ENCODE data around the gene CCDC78. TPM values are rescaled to one million over a fixed set of nuclear protein-coding genes. Genes with fewer than 3 reads are reported as not detected.

CCDC78 gene
- polyA plus RNA-seq, 1 experiment, result 2.4 TPM

DNA sequence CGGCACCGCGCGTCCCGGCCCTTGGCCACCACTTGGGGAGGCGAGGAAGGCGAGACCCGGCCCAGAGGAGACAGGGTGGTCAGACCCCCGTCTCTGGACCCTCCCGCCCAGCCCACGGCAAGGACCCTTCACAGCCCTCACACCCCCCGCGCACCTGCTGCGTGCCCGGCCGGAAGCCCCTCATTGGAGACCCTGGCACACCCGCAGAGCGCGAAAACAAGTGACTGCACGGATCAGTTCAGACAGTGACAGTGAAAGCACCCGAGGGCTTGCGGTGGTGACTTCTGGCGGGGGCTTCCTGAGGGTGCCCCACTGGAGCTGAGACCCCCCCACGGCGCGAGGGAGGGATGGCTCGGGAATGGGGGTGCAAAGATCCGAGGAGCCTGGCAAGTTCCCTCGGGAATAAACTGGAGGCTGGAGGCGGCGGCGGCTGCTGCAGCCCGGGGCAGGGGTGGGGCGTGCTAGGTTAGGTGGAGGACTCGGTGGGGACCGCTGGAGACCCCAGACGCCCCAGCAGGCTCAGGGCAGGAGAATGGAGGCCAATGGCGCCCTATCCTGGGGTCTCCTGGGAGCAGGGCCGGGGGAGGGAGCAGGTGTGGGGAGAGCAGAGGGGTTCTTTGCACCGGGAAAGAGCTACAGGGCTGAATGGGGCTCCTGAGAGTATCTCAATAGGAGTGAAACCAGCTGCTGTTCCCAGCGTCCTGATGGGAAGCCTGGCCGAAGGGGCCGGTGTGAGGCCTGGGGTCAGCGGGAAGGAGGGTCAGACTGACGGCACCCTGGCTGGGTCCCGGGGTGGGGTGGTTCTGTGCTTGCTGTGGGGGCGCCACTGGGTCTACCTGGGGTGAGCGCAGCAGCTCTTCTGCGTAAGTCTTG, 19.8 kb downstream of the CCDC78 start:
- peaks cover 37% of the 10 kb centered on the region for H3K27me3 ChIP-seq (ENCODE audit: control insufficient read depth, insufficient read depth, low read length)
- TF ChIP-seq, protein P1, sequence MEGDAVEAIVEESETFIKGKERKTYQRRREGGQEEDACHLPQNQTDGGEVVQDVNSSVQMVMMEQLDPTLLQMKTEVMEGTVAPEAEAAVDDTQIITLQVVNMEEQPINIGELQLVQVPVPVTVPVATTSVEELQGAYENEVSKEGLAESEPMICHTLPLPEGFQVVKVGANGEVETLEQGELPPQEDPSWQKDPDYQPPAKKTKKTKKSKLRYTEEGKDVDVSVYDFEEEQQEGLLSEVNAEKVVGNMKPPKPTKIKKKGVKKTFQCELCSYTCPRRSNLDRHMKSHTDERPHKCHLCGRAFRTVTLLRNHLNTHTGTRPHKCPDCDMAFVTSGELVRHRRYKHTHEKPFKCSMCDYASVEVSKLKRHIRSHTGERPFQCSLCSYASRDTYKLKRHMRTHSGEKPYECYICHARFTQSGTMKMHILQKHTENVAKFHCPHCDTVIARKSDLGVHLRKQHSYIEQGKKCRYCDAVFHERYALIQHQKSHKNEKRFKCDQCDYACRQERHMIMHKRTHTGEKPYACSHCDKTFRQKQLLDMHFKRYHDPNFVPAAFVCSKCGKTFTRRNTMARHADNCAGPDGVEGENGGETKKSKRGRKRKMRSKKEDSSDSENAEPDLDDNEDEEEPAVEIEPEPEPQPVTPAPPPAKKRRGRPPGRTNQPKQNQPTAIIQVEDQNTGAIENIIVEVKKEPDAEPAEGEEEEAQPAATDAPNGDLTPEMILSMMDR (IDR thresholded peaks at IDR 0.05; ENCODE audit: insufficient read depth, low read depth, low read length), result no peak
- ChIA-PET CTCF (interaction anchor here (0.8 to 5.2 kb wide), 3 partner anchors 9 to 349 kb away, joined by 4 to 47 read pairs (median 8); no protein-coding TSS in a partner anchor), POLR2A (no interaction called here)
- no peaks in the 10 kb centered on the region for H3K36me3 ChIP-seq (ENCODE audit: control insufficient read depth, insufficient read depth, low read length)
- H3K4me3 ChIP-seq (ENCODE audit: low read depth, low read length), result peak overlapping the region; percentile 5; the same call in 1 of the 2 replicates
- DNase-seq (ENCODE audit: low read depth), result no peak

DNA sequence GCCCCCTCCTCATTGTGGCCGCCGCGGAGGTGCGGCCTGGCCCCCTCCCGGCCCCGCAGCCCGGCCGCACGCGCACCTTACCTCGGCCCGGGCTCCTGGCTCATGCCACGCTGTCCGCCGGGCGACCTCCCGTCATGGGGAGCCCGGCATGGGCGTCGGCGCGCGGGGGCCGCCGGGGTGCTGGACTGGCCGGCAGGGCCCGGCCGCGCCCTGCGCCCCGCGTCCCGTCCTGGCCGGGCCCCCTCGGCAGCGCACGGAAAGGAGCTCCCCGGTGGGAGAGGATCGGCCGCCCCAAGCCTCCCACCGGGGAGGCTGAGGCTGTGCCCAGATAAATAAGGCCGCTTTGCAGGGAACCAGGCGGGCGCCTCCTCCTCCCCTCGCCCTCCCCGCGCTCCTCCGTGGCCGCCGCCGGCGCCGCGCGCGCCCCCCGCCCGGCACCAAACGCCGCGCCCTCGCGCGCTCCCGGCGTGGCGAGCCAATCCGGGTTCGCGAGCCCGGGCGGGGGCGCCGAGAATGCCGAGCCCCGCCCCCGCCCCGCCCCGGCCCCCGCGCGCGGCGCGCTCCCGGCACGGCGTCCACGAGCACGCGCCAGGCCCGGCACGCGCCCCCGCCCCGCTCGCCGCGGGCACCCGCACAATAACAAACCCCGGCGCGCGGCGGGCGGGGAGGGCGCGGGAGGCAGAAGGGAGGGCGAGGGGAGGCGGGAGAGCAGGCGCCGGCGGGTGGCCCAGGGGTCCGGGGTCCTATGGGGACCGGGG, 20.6 kb downstream of the CCDC78 start, which contains the start of gene FBXL16:
Gene FBXL16, minus strand, starts transcription at position 371 of the 758 bp plus-strand sequence. CDS start 8,396 bp downstream, outside the sequence.
- DNase-seq (ENCODE audit: low read depth), result no peak
- CTCF ChIA-PET, result interaction anchor here (4.2 kb wide), 1 partner anchor 80 kb away, joined by 13 read pairs; no protein-coding TSS in a partner anchor
- POLR2A ChIA-PET, result no interaction called here
- TF ChIP-seq, protein P1 (IDR thresholded peaks at IDR 0.05; ENCODE audit: insufficient read depth, low read depth, low read length), result no peak
- Histone ChIP-seq H3K27me3 (ENCODE audit: control insufficient read depth, insufficient read depth, low read length) (peaks cover 40% of the 10 kb centered on the region), H3K4me3 (ENCODE audit: low read depth, low read length) (peak within 1 kb of the TSS; percentile 23), H3K36me3 (ENCODE audit: control insufficient read depth, insufficient read depth, low read length) (no peaks in the 10 kb centered on the region)

DNA sequence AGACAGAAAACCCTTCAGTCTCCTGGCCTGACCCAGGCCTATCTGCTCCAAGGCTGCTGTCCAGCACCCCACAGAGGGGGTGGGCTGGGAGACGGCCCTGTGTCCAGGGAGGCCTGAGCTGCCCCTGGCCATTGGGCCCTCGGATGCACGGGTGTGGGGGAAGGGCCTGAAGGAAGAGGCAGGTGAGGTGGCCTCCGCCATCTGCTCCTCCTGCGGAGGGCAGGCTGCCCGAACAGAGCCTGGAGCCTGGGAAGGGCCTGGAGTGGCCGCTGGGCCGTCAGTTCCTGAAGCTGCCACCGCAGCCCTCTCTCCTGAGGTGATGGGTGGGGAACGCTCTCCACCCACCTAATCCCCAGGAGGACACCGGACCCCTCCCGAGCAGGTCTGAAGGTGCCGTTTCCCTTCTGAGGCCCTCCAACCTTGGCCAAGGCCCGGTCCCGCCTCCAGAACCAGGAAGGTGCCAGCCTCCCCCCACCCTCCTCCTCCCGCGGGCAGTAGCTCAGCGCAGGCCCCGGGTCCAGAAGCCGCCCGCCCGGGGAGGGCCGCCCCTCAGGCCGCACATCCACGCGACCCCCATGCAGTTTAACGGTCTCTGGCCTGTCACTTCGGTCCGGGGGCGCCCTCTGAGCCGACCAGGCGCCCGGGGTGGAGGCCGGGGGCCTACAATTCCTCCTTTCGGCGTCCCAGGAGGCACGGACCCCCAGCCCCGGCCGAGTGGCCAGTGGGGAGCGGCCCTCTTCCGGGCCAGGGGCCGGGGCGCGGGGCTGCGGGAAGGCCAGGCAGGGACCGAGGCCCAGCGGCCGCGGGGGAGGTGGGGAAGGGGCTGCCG, 21.5 kb downstream of the CCDC78 start:
- H3K27me3 ChIP-seq (ENCODE audit: control insufficient read depth, insufficient read depth, low read length), result peaks cover 40% of the 10 kb centered on the region
- CTCF ChIA-PET, result interaction anchor here (0.6 to 4.2 kb wide), 2 partner anchors 81 to 307 kb away, joined by 3 to 13 read pairs; no protein-coding TSS in a partner anchor
- H3K36me3 ChIP-seq (ENCODE audit: control insufficient read depth, insufficient read depth, low read length), result no peaks in the 10 kb centered on the region
- no peak for DNase-seq (ENCODE audit: low read depth)
- H3K4me3 ChIP-seq (ENCODE audit: low read depth, low read length), result peak overlapping the region; percentile 11; the same call in 1 of the 2 replicates
- TF ChIP-seq, protein P1 (IDR thresholded peaks at IDR 0.05; ENCODE audit: insufficient read depth, low read depth, low read length), result no peak
- POLR2A ChIA-PET, result no interaction called here

DNA sequence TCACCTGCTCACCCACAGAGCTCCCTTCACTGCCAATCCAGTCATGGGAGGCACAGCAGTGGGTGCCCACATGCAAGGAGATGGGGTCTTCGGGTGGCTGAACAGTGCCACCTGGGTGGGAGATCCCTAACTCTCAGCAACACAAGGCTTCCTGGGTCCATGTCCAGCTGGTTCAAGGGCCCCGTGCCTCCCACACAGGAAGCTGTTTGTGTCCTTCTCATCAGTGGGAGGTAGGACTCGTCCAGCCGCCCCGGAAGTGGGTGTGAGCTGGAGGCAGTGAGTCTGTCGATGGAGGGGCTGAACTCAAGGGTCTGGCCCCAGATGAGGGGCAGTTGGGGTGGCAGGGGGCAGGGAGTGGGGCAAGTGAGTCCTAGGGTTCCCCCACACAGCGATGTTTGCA, 22.2 kb downstream of the CCDC78 start:
- CTCF ChIA-PET, result interaction anchor here (0.6 to 4.2 kb wide), 3 partner anchors 8 to 306 kb away, joined by 3 to 13 read pairs (median 8); no protein-coding TSS in a partner anchor
- POLR2A ChIA-PET, result interaction anchor here (0.6 kb wide), 1 partner anchor 52 kb away, joined by 3 read pairs; no protein-coding TSS in a partner anchor

More for the DNA sequence above, 22.2 kb downstream of the CCDC78 start:
- no peak for DNase-seq (ENCODE audit: low read depth)
- Histone ChIP-seq H3K36me3 (ENCODE audit: control insufficient read depth, insufficient read depth, low read length) (no peaks in the 10 kb centered on the region), H3K27me3 (ENCODE audit: control insufficient read depth, insufficient read depth, low read length) (peaks cover 43% of the 10 kb centered on the region), H3K4me3 (ENCODE audit: low read depth, low read length) (no peak overlapping the region)
- TF ChIP-seq, protein P1 (IDR thresholded peaks at IDR 0.05; ENCODE audit: insufficient read depth, low read depth, low read length), result no peak
